NT2/D1 (cell line): Measurements from ENCODE around the gene P2RX7.
"Not testable (repeated sequence)": the region's sequence is repeated elsewhere in the genome, so short reads cannot be mapped to it uniquely, and the experiment has no call there.

ENCODE experiments used
- DNase-seq: peaks from one replicate; pipeline ENCODE4 v3.0.0-alpha.2; 2011; ENCODE audit warnings: low read depth, low spot score
- H3K27me3 ChIP-seq: 2 replicates; pipeline ENCODE4 v1.6.0; 2011; ENCODE audit warnings: mild to moderate bottlenecking; ENCODE audit not compliant: insufficient read length, insufficient read depth
- H3K36me3 ChIP-seq: 2 replicates; pipeline ENCODE4 v1.6.1; 2011; ENCODE audit warnings: mild to moderate bottlenecking, low read length, mixed read lengths; ENCODE audit not compliant: insufficient read depth, insufficient read length
- H3K4me1 ChIP-seq: 2 replicates; pipeline ENCODE4 v1.5.1; 2011; ENCODE audit not compliant: insufficient read depth, insufficient read length
- H3K4me3 ChIP-seq: 2 replicates; pipeline ENCODE4 v1.5.1; 2011; ENCODE audit warnings: low read depth; ENCODE audit not compliant: insufficient read length
- H3K9ac ChIP-seq: 2 replicates; pipeline ENCODE4 v1.6.0; 2011; ENCODE audit warnings: low read depth; ENCODE audit not compliant: insufficient read length
- H3K9me3 ChIP-seq: 2 replicates; pipeline ENCODE4 v1.5.1; 2011; ENCODE audit warnings: mild to moderate bottlenecking, low read length; ENCODE audit not compliant: insufficient read depth
- SUZ12 ChIP-seq: IDR thresholded peaks from 2 replicates; pipeline ENCODE4 v1.6.1; 2011; ENCODE audit not compliant: insufficient read length, insufficient read depth; ENCODE audit errors: extremely low read depth
- YY1 ChIP-seq: IDR thresholded peaks from 2 replicates; pipeline ENCODE4 v1.6.1; 2011; ENCODE audit not compliant: insufficient read length, insufficient read depth
- ZNF274 ChIP-seq: IDR thresholded peaks from 2 replicates; pipeline ENCODE4 v1.6.1; 2011; ENCODE audit warnings: mild to moderate bottlenecking, low read depth, low read length

The P2RX7 gene

DNA sequence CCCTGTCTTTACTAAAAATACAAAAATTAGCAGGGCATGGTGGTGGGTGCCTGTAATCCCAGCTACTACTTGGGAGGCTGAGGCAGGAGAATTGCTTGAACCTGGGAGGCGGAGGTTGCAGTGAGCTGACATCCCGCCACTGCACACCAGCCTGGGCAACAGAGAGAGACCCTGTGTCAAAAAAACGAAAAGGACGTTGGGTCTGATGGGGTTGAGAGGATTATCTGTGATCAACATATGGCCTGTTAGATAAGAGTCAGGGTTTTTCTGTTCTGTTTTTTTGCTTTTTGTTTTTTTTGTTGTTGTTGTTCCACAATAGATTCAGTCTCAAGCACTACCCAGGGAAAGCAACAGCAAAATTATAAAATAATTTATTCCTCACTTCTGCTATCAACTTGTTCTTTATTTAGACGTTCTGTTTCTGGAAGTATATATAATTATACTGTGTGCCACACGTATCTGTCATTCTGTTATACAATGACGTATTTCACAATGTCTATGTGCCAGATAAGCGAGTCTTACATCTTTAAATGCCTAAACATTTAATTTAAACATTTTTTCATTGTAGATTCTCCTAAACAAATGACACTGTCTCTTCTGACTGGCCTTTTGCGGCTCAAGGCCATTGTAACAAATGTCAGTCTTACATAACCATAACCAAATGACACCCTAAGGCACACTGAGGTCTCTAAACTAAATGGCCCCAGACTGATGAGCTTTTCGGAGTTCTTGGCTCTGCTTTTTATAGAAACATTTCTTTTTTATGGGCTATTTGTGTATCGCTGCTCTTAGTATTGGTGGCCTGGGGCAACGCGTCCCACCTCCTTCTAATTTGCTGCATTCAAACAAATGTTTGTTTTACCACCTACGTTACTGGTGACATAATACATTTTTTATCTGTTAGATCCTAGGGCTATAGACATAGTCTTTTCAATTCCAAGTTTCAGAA, 70.0 kb downstream of the P2RX7 start:
- no peaks in the 10 kb centered on the region for H3K9me3 ChIP-seq
- no peak overlapping the region for H3K4me3 ChIP-seq
- no peaks in the 10 kb centered on the region for H3K27me3 ChIP-seq
- H3K9ac ChIP-seq, result no peak overlapping the region
- H3K36me3 ChIP-seq, result no peaks in the 10 kb centered on the region
- TF ChIP-seq ZNF274, result no peak
- TF ChIP-seq YY1, result no peak
- no peak for TF ChIP-seq SUZ12
- no peak for DNase-seq
- no peaks in the 10 kb centered on the region for H3K4me1 ChIP-seq

DNA sequence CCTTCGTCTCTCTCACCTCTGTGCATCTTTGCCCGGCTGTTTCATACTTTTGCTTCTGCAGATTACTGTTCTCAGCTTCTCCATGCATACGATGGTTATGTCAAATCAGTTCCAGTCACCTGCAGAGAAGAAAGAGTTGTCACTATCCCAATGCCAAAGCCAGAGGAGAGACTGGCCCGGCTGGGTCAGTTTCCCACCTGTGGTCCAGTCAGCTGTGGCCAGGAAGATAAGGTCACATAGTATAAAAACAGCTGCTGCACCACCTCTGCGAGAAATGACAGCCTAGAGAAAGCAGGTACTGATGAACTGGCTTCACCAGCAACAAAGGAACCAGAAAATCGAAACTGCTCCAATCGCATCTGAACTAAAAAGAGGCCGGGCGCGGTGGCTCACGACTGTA, 70.8 kb downstream of the P2RX7 start:
- Histone ChIP-seq H3K4me1 (no peaks in the 10 kb centered on the region), H3K9me3 (no peaks in the 10 kb centered on the region), H3K9ac (no peak overlapping the region), H3K36me3 (no peaks in the 10 kb centered on the region), H3K4me3 (no peak overlapping the region), H3K27me3 (peaks cover 6% of the 10 kb centered on the region)
- TF ChIP-seq YY1 (no peak), SUZ12 (no peak), ZNF274 (no peak)
- no peak for DNase-seq

DNA sequence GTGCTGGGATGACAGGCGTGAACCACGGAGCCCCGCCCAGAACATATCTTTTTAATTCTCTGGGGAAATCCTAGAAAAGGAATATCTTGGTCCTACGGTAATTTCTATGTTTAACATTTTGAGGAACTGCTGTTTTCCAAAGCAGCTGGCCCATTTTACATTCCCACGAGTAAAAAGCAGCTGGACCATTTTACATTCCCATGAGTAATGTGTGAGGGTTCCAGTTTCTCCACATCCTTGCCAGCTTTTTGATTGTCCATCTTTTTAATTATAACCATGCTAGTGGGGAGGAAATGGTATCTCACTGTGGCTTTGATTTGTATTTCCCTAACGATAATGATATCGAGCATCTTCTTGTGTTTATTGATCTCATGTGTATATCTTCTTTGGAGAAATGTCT, 72.8 kb downstream of the P2RX7 start:
- no peaks in the 10 kb centered on the region for H3K36me3 ChIP-seq
- no peak overlapping the region for H3K4me3 ChIP-seq
- no peak overlapping the region for H3K9ac ChIP-seq
- TF ChIP-seq YY1 (no peak), SUZ12 (no peak), ZNF274 (no peak)
- peaks cover 4% of the 10 kb centered on the region for H3K4me1 ChIP-seq
- DNase-seq, result no peak
- no peaks in the 10 kb centered on the region for H3K9me3 ChIP-seq
- peaks cover 12% of the 10 kb centered on the region for H3K27me3 ChIP-seq

DNA sequence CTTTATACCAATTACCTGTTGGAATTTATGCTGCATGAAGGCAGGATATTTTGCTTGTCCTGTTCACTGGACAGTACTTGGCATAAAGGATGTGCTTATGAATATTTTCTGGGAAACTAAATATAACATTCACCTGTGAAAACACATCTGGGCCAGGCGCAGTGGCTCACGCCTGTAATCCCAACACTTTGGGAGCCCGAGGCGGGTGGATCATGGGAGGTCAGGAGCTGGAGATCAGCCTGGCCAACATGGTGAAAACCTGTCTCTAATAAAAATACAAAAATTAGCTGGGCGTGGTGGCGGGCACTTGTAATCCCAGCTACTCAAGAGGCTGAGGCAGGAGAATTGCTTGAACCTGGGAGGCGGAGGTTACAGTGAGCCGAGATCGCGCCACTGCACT, 75.9 kb downstream of the P2RX7 start:
- not testable (repeated sequence) for DNase-seq, H3K4me3 ChIP-seq, H3K4me1 ChIP-seq, H3K9me3 ChIP-seq, H3K9ac ChIP-seq
- H3K36me3 ChIP-seq, result peaks cover 11% of the 10 kb centered on the region
- peaks cover 12% of the 10 kb centered on the region for H3K27me3 ChIP-seq

DNA sequence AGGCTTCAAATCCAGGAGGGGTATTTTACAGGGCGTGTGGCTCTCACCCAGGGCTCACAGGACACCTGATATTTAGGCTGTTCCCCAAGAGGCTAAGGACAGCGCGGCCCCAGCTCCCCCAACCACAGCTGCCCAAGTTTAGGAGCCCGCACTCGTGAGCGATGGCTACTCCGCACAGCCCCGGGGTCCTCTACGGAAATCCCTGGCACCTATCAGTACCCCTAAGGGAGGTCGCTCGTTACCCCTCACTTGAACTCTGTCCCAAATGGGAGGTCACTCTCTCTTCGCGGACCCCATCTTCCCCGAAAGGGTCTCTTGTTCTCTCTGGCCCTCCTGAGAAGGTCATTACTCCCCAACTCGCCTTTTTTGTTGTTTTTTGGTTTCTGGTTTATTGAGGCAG, 76.5 kb downstream of the P2RX7 start:
- DNase-seq, result no peak
- Histone ChIP-seq H3K4me1 (peaks cover 8% of the 10 kb centered on the region), H3K9ac (peak overlapping the region; percentile 8)

DNA sequence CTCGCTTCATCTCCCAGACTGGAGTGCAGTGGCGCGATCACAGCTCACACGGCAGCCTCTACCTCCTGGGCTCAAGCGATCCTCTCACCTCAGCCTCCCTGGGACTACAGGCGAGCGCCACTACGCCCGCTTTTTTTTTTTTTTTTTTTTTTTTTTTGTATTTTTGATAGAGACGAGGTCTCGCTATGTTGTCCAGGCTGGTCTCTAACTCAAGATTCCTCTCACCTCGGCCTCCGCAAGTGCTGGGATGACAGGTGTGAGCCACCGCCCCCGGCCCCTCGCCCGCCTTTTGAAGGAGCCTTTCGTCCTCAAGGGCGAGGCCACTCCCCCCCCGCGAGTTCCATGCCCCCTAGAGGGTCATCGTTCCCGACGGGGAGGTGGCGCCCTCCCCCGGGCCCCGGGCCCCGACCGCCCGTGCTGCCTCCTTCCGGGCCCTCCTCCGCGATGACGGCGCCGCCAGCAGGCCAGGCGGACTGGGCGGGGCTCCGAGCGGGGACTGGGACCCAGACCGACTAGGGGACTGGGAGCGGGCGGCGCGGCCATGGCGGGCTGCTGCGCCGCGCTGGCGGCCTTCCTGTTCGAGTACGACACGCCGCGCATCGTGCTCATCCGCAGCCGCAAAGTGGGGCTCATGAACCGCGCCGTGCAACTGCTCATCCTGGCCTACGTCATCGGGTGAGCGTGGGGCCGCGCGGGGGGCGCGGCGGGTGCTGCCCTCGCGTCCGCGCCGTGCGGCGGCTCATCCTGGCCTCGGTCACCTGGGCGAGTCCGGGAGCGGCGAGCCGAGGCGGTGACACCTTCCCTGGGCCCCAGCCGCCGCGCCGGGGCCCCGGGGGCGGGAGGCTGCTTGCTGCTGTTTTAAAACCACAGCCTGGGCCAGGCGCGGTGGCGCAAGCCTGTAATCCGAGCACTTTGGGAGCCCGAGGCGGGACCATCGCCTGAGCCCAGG, 77.2 kb downstream of the P2RX7 start, which contains the start of gene P2RX4:
Gene P2RX4 (plus strand): TSS at position 506 of the 949 bp plus-strand sequence. CDS start 36 bp downstream, at position 542.
- peak within 1 kb of the TSS; percentile 95 for H3K4me3 ChIP-seq
- peaks cover 8% of the 10 kb centered on the region for H3K4me1 ChIP-seq
- H3K36me3 ChIP-seq, result peaks cover 14% of the 10 kb centered on the region
- H3K9ac ChIP-seq, result peak within 1 kb of the TSS; percentile 99
- TF ChIP-seq ZNF274, result no peak
- H3K27me3 ChIP-seq, result peaks cover 12% of the 10 kb centered on the region
- no peaks in the 10 kb centered on the region for H3K9me3 ChIP-seq
- peak; percentile 66 for DNase-seq

More for the DNA sequence above, 76.5 kb downstream of the P2RX7 start:
- peak overlapping the region; percentile 95 for H3K4me3 ChIP-seq
- TF ChIP-seq ZNF274, result no peak
- no peak for TF ChIP-seq YY1
- no peak for TF ChIP-seq SUZ12
- H3K27me3 ChIP-seq, result peaks cover 12% of the 10 kb centered on the region
- peaks cover 14% of the 10 kb centered on the region for H3K36me3 ChIP-seq
- H3K9me3 ChIP-seq, result no peaks in the 10 kb centered on the region

DNA sequence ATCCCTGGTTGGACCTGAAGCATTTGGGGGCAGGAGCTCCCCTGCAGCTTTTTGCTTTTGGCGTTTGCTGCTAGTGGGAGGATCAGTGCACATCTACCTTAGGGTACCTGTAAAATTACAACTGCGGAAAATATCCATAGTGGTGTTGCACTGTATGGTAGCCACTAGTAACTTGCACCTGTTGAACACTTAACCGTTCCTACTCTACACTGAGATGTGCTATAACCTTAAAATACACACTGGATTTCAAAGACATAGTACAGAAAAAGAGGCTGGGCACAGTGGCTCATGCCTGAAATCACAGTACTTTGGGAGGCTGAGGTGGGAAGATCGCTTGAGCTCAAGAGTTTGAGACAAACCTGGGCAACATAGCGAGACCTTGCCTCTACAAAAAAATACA, 80.2 kb downstream of the P2RX7 start:
- H3K27me3 ChIP-seq, result peaks cover 12% of the 10 kb centered on the region
- H3K9me3 ChIP-seq, result no peaks in the 10 kb centered on the region
- no peak for TF ChIP-seq SUZ12
- no peak for TF ChIP-seq ZNF274
- TF ChIP-seq YY1, result no peak
- H3K4me1 ChIP-seq, result peaks cover 8% of the 10 kb centered on the region
- DNase-seq, result no peak
- no peak overlapping the region for H3K9ac ChIP-seq
- H3K36me3 ChIP-seq, result peaks cover 24% of the 10 kb centered on the region
- H3K4me3 ChIP-seq, result no peak overlapping the region
